GM20000 (cell line): Measurements from ENCODE around the gene ANKRD9.

Experiments used
- DNase-seq: peaks from one replicate; pipeline ENCODE4 v3.0.0; 2012; ENCODE audit warnings: low spot score
- TF ChIP-seq, protein P1 (sequence below): IDR thresholded peaks from 2 replicates; pipeline ENCODE4 v1.5.1; 2012; ENCODE audit warnings: mild to moderate bottlenecking, control low read depth; ENCODE audit errors: extremely low read depth, missing control alignments

ANKRD9 gene

DNA sequence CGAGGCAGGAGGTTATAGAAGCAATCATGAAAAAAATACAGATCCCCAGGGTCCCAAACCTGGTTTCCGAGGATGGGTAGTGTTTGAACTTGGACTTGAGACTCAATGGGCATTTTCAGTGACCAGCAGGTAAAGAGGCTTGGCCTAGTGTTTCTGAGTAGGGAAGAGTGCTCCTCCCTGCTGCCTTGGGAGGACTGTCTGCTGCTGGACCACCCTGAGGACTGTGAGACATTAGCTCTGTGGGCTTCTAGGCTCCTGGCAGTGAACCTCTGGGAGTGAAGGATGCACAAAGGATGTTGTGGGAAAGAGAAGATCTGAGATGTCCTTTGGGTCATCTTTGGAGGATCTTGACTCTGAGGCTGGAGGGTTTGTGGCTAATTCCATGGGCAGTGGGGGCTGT lies 30.5 kb downstream of the ANKRD9 start:
- DNase-seq: no peak
- TF ChIP-seq, protein P1, sequence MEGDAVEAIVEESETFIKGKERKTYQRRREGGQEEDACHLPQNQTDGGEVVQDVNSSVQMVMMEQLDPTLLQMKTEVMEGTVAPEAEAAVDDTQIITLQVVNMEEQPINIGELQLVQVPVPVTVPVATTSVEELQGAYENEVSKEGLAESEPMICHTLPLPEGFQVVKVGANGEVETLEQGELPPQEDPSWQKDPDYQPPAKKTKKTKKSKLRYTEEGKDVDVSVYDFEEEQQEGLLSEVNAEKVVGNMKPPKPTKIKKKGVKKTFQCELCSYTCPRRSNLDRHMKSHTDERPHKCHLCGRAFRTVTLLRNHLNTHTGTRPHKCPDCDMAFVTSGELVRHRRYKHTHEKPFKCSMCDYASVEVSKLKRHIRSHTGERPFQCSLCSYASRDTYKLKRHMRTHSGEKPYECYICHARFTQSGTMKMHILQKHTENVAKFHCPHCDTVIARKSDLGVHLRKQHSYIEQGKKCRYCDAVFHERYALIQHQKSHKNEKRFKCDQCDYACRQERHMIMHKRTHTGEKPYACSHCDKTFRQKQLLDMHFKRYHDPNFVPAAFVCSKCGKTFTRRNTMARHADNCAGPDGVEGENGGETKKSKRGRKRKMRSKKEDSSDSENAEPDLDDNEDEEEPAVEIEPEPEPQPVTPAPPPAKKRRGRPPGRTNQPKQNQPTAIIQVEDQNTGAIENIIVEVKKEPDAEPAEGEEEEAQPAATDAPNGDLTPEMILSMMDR: no peak

DNA sequence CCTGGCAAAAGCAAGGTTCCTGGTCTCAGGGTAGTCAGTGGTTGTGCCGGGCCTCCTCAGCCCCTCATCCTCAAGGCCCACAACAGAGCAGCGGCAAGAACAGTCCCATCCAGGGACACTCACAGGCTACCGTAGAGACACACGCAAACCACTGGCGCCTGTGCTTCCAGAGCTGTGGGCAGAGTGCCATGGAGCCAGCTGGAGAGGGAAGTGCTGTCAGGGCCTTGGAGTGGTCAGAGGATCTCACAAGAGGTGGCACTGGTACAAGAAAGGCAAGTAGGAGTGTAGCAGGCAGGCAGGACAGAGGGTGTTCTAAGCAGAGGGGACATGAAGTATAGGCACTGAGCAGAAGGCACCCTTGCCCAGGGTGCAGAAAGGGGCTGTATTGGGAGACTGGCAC lies 34.6 kb downstream of the ANKRD9 start:
- no peak for DNase-seq

DNA sequence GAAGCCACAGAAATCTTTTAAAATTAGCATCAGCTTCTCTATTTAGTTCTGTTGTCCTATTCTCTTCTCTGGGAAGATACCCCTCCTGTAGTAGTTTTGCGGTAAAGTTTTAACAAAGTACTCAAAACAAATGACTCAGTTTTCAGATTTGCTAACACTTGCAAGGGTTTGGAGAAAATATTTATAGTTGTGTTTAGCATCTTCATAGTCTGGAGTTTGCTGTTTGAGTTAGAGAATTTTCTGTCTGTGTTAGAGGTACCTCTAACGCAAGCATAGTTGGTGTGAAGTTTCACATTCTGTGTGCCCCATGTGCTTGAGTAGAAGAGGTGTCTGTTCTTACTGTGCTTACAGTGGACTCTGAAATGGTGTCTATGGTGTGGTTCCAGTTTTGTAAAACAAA lies 36.0 kb downstream of the ANKRD9 start:
- no peak for DNase-seq
- TF ChIP-seq, protein P1: no peak

More for the DNA sequence above, 34.6 kb downstream of the ANKRD9 start:
- TF ChIP-seq, protein P1: no peak

DNA sequence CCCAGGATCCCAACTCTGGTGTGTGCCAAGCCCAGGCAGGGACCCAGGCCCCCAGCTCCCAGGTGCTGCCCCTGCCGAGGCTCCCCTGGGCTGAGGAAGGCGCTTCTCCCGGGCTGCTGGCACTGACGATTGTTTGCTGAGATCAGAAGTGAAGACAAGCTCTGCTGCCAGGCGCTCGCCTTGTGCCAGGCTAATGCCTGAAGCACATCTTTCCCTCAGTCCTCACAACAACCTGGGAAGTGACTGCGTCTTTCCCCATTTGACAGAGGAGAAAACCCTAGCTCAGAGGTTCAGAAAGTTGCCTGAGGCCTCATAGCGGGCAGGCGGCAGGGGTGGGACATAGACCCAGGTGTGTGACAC lies 36.8 kb downstream of the ANKRD9 start:
- DNase-seq: no peak
- TF ChIP-seq, protein P1: no peak

DNA sequence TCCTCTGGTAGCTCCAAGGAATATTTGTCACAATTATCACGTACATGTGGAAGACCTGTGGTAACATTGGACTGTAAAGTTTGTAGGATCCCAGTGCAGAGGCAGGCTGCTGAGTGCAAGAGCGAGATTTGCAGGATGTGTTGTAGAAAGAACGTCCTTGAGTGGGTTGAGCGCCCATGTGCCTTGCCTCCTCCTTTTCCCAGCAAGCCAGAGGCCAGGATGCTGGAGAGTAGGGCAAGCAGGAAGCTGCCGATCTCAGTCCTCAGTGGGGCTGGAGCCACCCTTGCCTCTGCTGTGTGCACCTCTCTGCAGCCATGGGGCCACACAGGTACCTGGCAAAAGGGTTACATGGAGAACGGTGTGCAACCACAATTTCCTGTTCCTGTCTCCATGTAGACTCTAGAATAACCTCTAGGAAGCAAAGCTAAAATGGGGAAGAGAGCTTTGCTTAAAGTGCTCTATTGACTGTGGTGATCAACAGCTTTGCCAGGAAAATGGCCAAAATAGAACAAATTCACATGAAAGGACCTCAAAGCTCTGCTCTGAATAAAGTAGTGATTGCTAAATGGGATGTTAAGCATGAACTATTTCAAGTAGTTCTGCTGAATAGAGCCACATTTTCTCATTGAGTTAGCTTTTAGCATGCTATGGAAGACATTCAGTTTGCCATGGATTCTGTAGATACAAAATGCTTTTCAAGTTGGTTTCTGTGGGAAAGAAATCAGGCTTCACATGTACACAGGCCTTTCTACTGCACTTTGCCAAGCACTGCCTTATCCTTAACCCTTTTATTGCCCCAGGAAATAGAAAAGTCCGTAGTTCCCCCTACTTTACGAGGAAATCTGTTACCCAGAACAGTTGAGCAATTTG lies 37.4 kb downstream of the ANKRD9 start:
- TF ChIP-seq, protein P1: no peak
- DNase-seq: no peak

DNA sequence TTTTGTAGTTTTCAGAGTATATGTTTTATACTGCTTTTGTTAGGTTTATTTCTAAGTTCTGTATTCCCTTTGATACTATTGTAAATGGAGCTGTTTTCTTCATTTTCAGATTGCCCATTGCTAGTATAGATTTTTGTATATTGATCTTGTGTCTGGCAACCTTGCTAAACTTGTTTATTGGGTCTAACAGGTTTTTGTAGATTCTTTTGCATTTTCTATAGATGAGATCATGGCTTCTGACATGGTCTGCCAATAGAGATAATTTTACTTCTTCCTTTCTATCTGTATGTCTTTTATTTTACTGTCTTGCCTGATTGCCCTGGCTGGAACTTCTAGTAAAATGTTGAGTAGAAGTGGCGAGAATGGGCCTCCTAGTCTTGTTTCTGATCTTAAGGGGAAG lies 40.3 kb downstream of the ANKRD9 start:
- TF ChIP-seq, protein P1: no peak
- no peak for DNase-seq

DNA sequence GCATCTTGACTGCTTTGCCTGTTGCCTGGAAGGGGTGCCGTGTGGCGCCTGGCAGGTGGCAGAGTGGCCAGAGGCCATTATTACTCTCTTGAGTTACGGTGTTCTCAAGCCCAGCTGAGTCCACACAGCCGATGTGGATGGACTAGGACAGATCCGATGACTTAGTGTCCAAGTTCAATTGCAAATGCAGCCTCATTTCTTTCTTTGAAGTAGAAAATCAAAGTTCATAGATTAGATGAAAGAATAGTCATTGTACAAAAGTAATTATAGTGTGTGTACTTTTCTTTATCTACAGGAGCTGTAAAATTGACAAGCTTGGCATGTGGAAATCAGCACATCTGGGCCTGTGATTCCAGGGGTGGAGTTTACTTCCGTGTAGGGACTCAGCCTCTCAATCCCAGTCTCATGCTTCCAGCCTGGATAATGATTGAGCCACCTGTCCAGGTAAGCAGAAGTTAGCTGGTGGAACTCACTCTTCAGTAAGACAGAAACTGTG lies 44.7 kb downstream of the ANKRD9 start:
- TF ChIP-seq, protein P1: no peak
- no peak for DNase-seq
